NCI-H345 (cell line): ENCODE data around the gene ADAMTSL1.

Experiments
- DNase-seq: peaks from one replicate; lab custom pipeline; 2025; lab: John Stamatoyannopoulos, UW

The ADAMTSL1 gene

GRCh38 chr9:18941060-18941740, 467.2 kb downstream of the ADAMTSL1 start:
- no peak for DNase-seq

DNA sequence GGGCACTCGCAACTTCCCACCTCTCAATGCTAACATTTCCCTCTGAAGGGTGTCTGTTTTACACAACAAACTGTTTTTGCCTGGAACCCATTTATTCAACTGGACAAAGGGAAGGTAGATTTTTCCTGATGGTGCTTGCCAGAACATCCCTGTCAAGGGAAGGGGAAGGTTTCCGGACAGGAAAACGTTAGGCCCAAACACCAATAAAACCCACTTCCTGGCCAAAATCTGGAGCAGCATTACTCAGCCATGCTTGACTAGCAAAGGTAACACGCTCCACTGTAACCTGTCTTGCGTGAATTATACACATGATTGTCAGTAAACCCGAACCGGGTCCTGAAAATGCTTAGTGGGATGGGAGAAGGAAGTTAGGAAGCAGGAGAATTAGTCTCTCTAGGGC, 468.8 kb downstream of the ADAMTSL1 start:
- DNase-seq: no peak

DNA sequence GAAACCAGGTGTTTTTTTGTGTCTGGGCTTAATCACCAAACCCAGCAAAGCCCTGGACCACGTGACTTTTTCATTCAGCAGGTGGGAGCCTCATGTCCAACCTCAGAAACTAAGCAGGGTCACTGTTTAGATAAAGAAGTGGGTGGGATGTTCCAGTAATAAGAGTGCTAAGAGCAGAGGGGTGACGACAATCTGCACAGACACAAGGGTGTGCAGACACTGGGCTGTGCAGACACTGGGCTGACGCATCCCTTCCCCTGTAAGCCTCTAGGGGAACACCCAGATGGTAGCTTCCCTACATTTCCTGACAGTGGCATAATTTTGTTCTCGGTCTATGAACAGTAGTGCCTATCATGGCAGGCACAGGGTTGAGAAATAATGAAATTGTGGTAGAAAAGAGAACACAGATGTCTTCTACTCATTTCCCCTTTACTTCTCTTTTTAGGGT, 474.0 kb downstream of the ADAMTSL1 start:
- peak; percentile 32 for DNase-seq

DNA sequence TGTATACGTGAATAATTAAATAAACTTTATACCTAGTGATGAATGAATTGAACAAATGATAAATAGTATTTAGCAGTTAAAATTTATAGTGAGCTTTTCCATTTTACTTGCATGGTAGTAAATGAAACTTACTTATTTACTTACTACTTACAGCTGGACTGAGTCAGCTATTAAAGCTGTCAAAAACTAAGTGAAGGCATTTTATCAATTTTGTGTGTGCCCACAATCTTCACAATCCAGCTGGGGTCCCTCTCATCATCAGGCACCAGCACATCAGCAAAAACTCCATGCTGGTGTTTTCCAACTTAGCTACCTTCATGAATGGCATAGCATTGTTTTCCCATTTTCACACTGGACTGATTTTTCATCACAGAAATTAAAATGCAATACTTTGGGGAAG, 478.0 kb downstream of the ADAMTSL1 start:
- no peak for DNase-seq

GRCh38 chr9:18955626-18956025, 481.7 kb downstream of the ADAMTSL1 start:
- DNase-seq: no peak
